ENCODE results near the gene TRPM3. TPM values are rescaled to one million over a fixed set of nuclear protein-coding genes. Genes with fewer than 3 reads are reported as not detected.

The TRPM3 gene
- total and polyA plus RNA-seq, 2 donors, result 0.14 to 4.6 TPM

DNA sequence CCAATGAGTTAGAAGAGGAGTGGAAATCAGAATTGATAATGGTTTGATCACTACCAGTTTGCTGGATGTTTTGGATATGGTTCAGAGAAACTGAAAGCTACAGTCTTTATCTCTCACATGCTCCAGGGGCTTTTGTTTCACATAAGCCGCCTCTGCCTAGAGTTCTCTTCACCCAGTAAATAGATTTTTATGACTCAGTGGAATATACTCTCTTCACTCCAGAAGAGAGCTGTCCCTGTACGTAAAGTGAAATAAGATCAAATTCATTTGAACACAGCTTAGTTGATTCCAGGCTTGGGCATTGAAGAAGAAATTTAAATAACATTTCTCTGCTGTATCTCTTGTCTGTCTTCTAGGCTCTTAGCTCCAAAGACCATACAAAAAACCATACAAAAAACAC is 184.9 kb downstream of the TRPM3 start:
- Histone ChIP-seq H3K4me3 (ENCODE audit: low read length in 2 of 2) (no peak overlapping the region), H3K27ac (ENCODE audit: low read depth in 1 of 2, low read length in 1 of 2) (no peak overlapping the region), H3K4me1 (ENCODE audit: control insufficient read depth in 2 of 2, insufficient read depth in 2 of 2, low read length in 2 of 2) (no peaks in the 10 kb centered on the region), H3K36me3 (ENCODE audit: control insufficient read depth in 2 of 2, insufficient read depth in 2 of 2, low read length in 1 of 2) (no peaks in the 10 kb centered on the region), H3K27me3 (ENCODE audit: control insufficient read depth in 2 of 2, insufficient read depth in 1 of 2, low read length in 1 of 2) (no peaks in the 10 kb centered on the region), H3K9me3 (ENCODE audit: control insufficient read depth in 2 of 2, insufficient read depth in 1 of 2, low read length in 1 of 2) (no peaks in the 10 kb centered on the region)
- WGBS, result 97% methylated on average over 2 of the region's 2 CpGs
- DNase-seq (ENCODE audit: low read depth in 6 of 9, low spot score in 9 of 9), result no peak

GRCh38 chr9:70935856-70936255 is 185.6 kb downstream of the TRPM3 start:
- no peak for DNase-seq (ENCODE audit: low read depth in 6 of 9, low spot score in 9 of 9)

GRCh38 chr9:70934642-70935041 is 186.8 kb downstream of the TRPM3 start:
- H3K4me3 ChIP-seq (ENCODE audit: low read length in 2 of 2), result no peak overlapping the region
- WGBS, result 100% methylated on average over 1 of the region's 1 CpG
- no peak overlapping the region for H3K27ac ChIP-seq (ENCODE audit: low read depth in 1 of 2, low read length in 1 of 2)
- no peak for DNase-seq (ENCODE audit: low read depth in 6 of 9, low spot score in 9 of 9)
- no peaks in the 10 kb centered on the region for H3K36me3 ChIP-seq (ENCODE audit: control insufficient read depth in 2 of 2, insufficient read depth in 2 of 2, low read length in 1 of 2)
- H3K27me3 ChIP-seq (ENCODE audit: control insufficient read depth in 2 of 2, insufficient read depth in 1 of 2, low read length in 1 of 2), result no peaks in the 10 kb centered on the region
- no peaks in the 10 kb centered on the region for H3K4me1 ChIP-seq (ENCODE audit: control insufficient read depth in 2 of 2, insufficient read depth in 2 of 2, low read length in 2 of 2)
- no peaks in the 10 kb centered on the region for H3K9me3 ChIP-seq (ENCODE audit: control insufficient read depth in 2 of 2, insufficient read depth in 1 of 2, low read length in 1 of 2)

More at GRCh38 chr9:70935856-70936255, 185.6 kb downstream of the TRPM3 start:
- Histone ChIP-seq H3K27ac (ENCODE audit: low read depth in 1 of 2, low read length in 1 of 2) (no peak overlapping the region), H3K36me3 (ENCODE audit: control insufficient read depth in 2 of 2, insufficient read depth in 2 of 2, low read length in 1 of 2) (no peaks in the 10 kb centered on the region), H3K9me3 (ENCODE audit: control insufficient read depth in 2 of 2, insufficient read depth in 1 of 2, low read length in 1 of 2) (no peaks in the 10 kb centered on the region), H3K4me3 (ENCODE audit: low read length in 2 of 2) (no peak overlapping the region), H3K4me1 (ENCODE audit: control insufficient read depth in 2 of 2, insufficient read depth in 2 of 2, low read length in 2 of 2) (no peaks in the 10 kb centered on the region), H3K27me3 (ENCODE audit: control insufficient read depth in 2 of 2, insufficient read depth in 1 of 2, low read length in 1 of 2) (no peaks in the 10 kb centered on the region)

GRCh38 chr9:70933321-70933720 is 188.1 kb downstream of the TRPM3 start:
- Histone ChIP-seq H3K36me3 (ENCODE audit: control insufficient read depth in 2 of 2, insufficient read depth in 2 of 2, low read length in 1 of 2) (no peaks in the 10 kb centered on the region), H3K27ac (ENCODE audit: low read depth in 1 of 2, low read length in 1 of 2) (no peak overlapping the region), H3K4me3 (ENCODE audit: low read length in 2 of 2) (no peak overlapping the region), H3K9me3 (ENCODE audit: control insufficient read depth in 2 of 2, insufficient read depth in 1 of 2, low read length in 1 of 2) (no peaks in the 10 kb centered on the region), H3K4me1 (ENCODE audit: control insufficient read depth in 2 of 2, insufficient read depth in 2 of 2, low read length in 2 of 2) (no peaks in the 10 kb centered on the region), H3K27me3 (ENCODE audit: control insufficient read depth in 2 of 2, insufficient read depth in 1 of 2, low read length in 1 of 2) (no peaks in the 10 kb centered on the region)
- no peak for DNase-seq (ENCODE audit: low read depth in 6 of 9, low spot score in 9 of 9)
- WGBS, result 94% methylated on average over 1 of the region's 1 CpG

GRCh38 chr9:70932097-70932496 is 189.3 kb downstream of the TRPM3 start:
- 98% methylated on average over 1 of the region's 1 CpG for WGBS

GRCh38 chr9:70927530-70927929 is 193.9 kb downstream of the TRPM3 start:
- Histone ChIP-seq H3K27me3 (ENCODE audit: control insufficient read depth in 2 of 2, insufficient read depth in 1 of 2, low read length in 1 of 2) (no peaks in the 10 kb centered on the region), H3K9me3 (ENCODE audit: control insufficient read depth in 2 of 2, insufficient read depth in 1 of 2, low read length in 1 of 2) (no peaks in the 10 kb centered on the region), H3K27ac (ENCODE audit: low read depth in 1 of 2, low read length in 1 of 2) (no peak overlapping the region), H3K4me3 (ENCODE audit: low read length in 2 of 2) (no peak overlapping the region), H3K36me3 (ENCODE audit: control insufficient read depth in 2 of 2, insufficient read depth in 2 of 2, low read length in 1 of 2) (no peaks in the 10 kb centered on the region), H3K4me1 (ENCODE audit: control insufficient read depth in 2 of 2, insufficient read depth in 2 of 2, low read length in 2 of 2) (no peaks in the 10 kb centered on the region)
- 67% methylated on average over 2 of the region's 2 CpGs for WGBS
- no peak for DNase-seq (ENCODE audit: low read depth in 6 of 9, low spot score in 9 of 9)

More at GRCh38 chr9:70932097-70932496, 189.3 kb downstream of the TRPM3 start:
- Histone ChIP-seq H3K27ac (ENCODE audit: low read depth in 1 of 2, low read length in 1 of 2) (no peak overlapping the region), H3K36me3 (ENCODE audit: control insufficient read depth in 2 of 2, insufficient read depth in 2 of 2, low read length in 1 of 2) (no peaks in the 10 kb centered on the region), H3K4me1 (ENCODE audit: control insufficient read depth in 2 of 2, insufficient read depth in 2 of 2, low read length in 2 of 2) (no peaks in the 10 kb centered on the region), H3K27me3 (ENCODE audit: control insufficient read depth in 2 of 2, insufficient read depth in 1 of 2, low read length in 1 of 2) (no peaks in the 10 kb centered on the region), H3K4me3 (ENCODE audit: low read length in 2 of 2) (no peak overlapping the region), H3K9me3 (ENCODE audit: control insufficient read depth in 2 of 2, insufficient read depth in 1 of 2, low read length in 1 of 2) (no peaks in the 10 kb centered on the region)
- DNase-seq (ENCODE audit: low read depth in 6 of 9, low spot score in 9 of 9), result no peak

DNA sequence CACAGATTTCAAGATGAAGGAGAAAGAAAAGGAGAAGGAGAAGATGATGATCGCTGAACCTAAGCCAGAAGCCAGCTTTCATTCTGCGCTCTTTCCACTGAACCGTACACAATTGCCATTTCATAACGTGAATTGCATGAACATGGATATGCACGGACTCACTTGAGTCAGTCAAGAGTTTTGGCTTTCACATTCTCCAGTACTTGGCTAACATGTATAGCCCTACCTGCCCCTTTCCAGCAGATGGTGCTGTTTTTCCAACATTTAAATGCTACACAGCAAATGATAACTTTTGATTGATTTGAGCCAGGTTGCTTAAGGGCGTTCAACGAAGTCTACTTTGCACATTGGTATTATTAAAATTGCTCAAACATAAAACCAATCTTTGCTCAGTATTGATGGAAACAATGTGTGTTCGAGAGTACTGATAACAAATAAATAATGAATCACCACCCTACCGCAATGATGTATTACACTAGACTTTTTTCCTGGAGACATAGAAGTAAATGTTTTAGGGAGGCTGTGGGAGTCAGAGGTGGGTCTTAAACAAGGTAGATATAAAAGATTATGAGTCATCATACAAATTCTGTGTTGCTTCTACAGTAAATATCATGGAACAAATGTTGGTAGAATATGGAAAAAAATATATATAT is 196.4 kb downstream of the TRPM3 start:
- peak in 2 of 9 donors; percentile 9 to 25 for DNase-seq (ENCODE audit: low read depth in 6 of 9, low spot score in 9 of 9)
- WGBS, result 29% methylated on average over 9 of the region's 9 CpGs
- H3K9me3 ChIP-seq (ENCODE audit: control insufficient read depth in 2 of 2, insufficient read depth in 1 of 2, low read length in 1 of 2), result no peaks in the 10 kb centered on the region
- no peaks in the 10 kb centered on the region for H3K27me3 ChIP-seq (ENCODE audit: control insufficient read depth in 2 of 2, insufficient read depth in 1 of 2, low read length in 1 of 2)
- no peaks in the 10 kb centered on the region for H3K36me3 ChIP-seq (ENCODE audit: control insufficient read depth in 2 of 2, insufficient read depth in 2 of 2, low read length in 1 of 2)
- no peak overlapping the region for H3K4me3 ChIP-seq (ENCODE audit: low read length in 2 of 2)
- no peak overlapping the region for H3K27ac ChIP-seq (ENCODE audit: low read depth in 1 of 2, low read length in 1 of 2)
- H3K4me1 ChIP-seq (ENCODE audit: control insufficient read depth in 2 of 2, insufficient read depth in 2 of 2, low read length in 2 of 2), result no peaks in the 10 kb centered on the region

- Histone ChIP-seq H3K9me3 (ENCODE audit: control insufficient read depth in 2 of 2, insufficient read depth in 1 of 2, low read length in 1 of 2) (no peaks in the 10 kb centered on the region), H3K4me1 (ENCODE audit: control insufficient read depth in 2 of 2, insufficient read depth in 2 of 2, low read length in 2 of 2) (no peaks in the 10 kb centered on the region), H3K27ac (ENCODE audit: low read depth in 1 of 2, low read length in 1 of 2) (no peak overlapping the region), H3K4me3 (ENCODE audit: low read length in 2 of 2) (no peak overlapping the region), H3K27me3 (ENCODE audit: control insufficient read depth in 2 of 2, insufficient read depth in 1 of 2, low read length in 1 of 2) (no peaks in the 10 kb centered on the region), H3K36me3 (ENCODE audit: control insufficient read depth in 2 of 2, insufficient read depth in 2 of 2, low read length in 1 of 2) (no peaks in the 10 kb centered on the region)
- WGBS, result 90% methylated on average over 6 of the region's 6 CpGs
- no peak for DNase-seq (ENCODE audit: low read depth in 6 of 9, low spot score in 9 of 9)
These were observed 197.0 kb downstream of the TRPM3 start for GRCh38 chr9:70924380-70924779.

DNA sequence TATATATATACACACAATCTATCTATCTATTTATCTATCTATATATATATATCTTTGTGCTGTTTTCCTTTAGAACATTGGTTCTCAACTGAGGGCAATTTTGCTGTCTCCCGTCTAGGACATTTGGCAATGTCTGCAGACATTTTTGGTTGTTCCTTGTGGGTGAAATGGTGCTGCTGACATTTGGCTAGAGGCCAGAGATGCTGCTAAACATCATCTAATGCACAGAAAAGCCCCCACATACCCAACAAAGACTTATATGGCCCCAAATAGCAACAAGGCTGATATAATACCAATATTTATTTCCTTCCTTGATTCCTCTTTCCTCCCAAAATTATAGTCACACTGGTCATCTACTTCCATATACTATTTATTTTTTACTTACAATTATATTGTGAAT is 197.5 kb downstream of the TRPM3 start:
- WGBS, result 95% methylated on average over 1 of the region's 1 CpG
- no peaks in the 10 kb centered on the region for H3K27me3 ChIP-seq (ENCODE audit: control insufficient read depth in 2 of 2, insufficient read depth in 1 of 2, low read length in 1 of 2)
- no peaks in the 10 kb centered on the region for H3K9me3 ChIP-seq (ENCODE audit: control insufficient read depth in 2 of 2, insufficient read depth in 1 of 2, low read length in 1 of 2)
- H3K27ac ChIP-seq (ENCODE audit: low read depth in 1 of 2, low read length in 1 of 2), result no peak overlapping the region
- no peak for DNase-seq (ENCODE audit: low read depth in 6 of 9, low spot score in 9 of 9)
- no peaks in the 10 kb centered on the region for H3K4me1 ChIP-seq (ENCODE audit: control insufficient read depth in 2 of 2, insufficient read depth in 2 of 2, low read length in 2 of 2)
- H3K36me3 ChIP-seq (ENCODE audit: control insufficient read depth in 2 of 2, insufficient read depth in 2 of 2, low read length in 1 of 2), result no peaks in the 10 kb centered on the region
- H3K4me3 ChIP-seq (ENCODE audit: low read length in 2 of 2), result no peak overlapping the region
